ENCODE measurements around the gene BHLHE41.

- TF ChIP-seq EZH2 (IDR thresholded peaks at IDR 0.05; ENCODE audit: borderline replicate concordance, low read depth, low read length, poor library complexity, severe bottlenecking), result no peak
- no peak for TF ChIP-seq CTCF (conservative IDR thresholded peaks at IDR 0.05; ENCODE audit: low read depth, low read length)
These were observed 6.5 kb downstream of the BHLHE41 start for GRCh38 chr12:26118308-26118707.

Measured in A673 (cell line).